Measurements from ENCODE around the gene PDIA4. TPM values are rescaled to one million over a fixed set of nuclear protein-coding genes. Genes with fewer than 3 reads are reported as not detected.
A peak's percentile ranks its signal among the peaks of the same experiment; 100 is the strongest.
"Not testable (repeated sequence)": the region's sequence is repeated elsewhere in the genome, so short reads cannot be mapped to it uniquely, and the experiment has no call there.

PDIA4 gene
- total and polyA plus RNA-seq, 2 donors (not counting 1 experiment from before 2014, with no cell fraction given), result 210 to 266 TPM

DNA sequence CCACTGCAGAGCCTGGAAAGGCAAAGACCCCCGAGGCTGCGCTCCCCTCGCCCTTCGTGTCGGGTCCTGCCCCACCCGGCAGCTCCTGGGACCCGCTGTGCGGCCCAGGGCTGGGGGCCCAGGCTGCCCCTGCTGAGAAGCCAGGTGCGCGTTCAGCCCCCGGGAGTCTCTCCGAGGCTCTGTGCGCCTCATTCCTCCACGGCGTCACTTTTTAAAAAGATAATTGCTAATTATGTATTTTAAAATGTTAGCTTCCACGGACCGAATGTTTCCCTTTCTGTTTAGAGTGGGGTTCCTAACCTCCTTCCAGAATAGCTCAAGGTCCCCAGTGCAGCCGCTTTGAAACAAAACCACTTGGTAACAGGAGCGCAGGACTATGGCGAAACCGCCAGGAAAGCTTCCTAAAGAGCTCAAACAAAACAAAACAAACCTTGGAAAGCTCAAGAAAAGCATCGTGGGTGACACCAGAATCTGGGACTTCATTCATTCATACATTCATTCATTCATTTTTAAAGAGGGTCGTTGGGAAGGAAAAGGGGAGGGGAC lies 45.6 kb downstream of the PDIA4 start:
- H3K9ac ChIP-seq (ENCODE audit: insufficient read depth, low read length), result no peak overlapping the region
- H3K27me3 ChIP-seq (ENCODE audit: control insufficient read depth, insufficient read depth, low read length), result no peaks in the 10 kb centered on the region
- no peaks in the 10 kb centered on the region for H4K20me1 ChIP-seq (ENCODE audit: control insufficient read depth, extremely low read depth, insufficient read depth, low read length)
- no peaks in the 10 kb centered on the region for H3K36me3 ChIP-seq (ENCODE audit: control insufficient read depth, insufficient read depth, low read length)
- H3K4me2 ChIP-seq (ENCODE audit: extremely low read depth, insufficient read depth, low read length), result peak overlapping the region; percentile 79
- no peaks in the 10 kb centered on the region for H3K4me1 ChIP-seq (ENCODE audit: control insufficient read depth, extremely low read depth, insufficient read depth, low read length)
- peak overlapping the region; percentile 63 to 80 (median 72) for H3K4me3 ChIP-seq (replicated peaks in 1 of 4; ENCODE audit: control extremely low read depth in 1 of 4, insufficient read depth in 1 of 4, low read depth in 3 of 4, low read length in 4 of 4)
- TF ChIP-seq, protein P1, sequence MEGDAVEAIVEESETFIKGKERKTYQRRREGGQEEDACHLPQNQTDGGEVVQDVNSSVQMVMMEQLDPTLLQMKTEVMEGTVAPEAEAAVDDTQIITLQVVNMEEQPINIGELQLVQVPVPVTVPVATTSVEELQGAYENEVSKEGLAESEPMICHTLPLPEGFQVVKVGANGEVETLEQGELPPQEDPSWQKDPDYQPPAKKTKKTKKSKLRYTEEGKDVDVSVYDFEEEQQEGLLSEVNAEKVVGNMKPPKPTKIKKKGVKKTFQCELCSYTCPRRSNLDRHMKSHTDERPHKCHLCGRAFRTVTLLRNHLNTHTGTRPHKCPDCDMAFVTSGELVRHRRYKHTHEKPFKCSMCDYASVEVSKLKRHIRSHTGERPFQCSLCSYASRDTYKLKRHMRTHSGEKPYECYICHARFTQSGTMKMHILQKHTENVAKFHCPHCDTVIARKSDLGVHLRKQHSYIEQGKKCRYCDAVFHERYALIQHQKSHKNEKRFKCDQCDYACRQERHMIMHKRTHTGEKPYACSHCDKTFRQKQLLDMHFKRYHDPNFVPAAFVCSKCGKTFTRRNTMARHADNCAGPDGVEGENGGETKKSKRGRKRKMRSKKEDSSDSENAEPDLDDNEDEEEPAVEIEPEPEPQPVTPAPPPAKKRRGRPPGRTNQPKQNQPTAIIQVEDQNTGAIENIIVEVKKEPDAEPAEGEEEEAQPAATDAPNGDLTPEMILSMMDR (conservative IDR thresholded peaks at IDR 0.05 in 1 of 2, IDR thresholded peaks at IDR 0.05 in 1 of 2; ENCODE audit: low read depth in 1 of 2, low read length in 2 of 2), result no peak
- TF ChIP-seq EZH2 (IDR thresholded peaks at IDR 0.05; ENCODE audit: low read length, missing control alignments), result no peak
- H3K9me3 ChIP-seq (ENCODE audit: control insufficient read depth, insufficient read depth, low read depth, low read length), result no peaks in the 10 kb centered on the region
- peak overlapping the region; percentile 68 for H2AFZ ChIP-seq (ENCODE audit: low read length)
- DNase-seq (ENCODE audit: low read depth in 2 of 2), result peak; percentile 36 to 63
- H3K27ac ChIP-seq (ENCODE audit: insufficient read depth, low read length), result no peak overlapping the region
- H3K79me2 ChIP-seq (ENCODE audit: control insufficient read depth, insufficient read depth, low read length), result no peaks in the 10 kb centered on the region

DNA sequence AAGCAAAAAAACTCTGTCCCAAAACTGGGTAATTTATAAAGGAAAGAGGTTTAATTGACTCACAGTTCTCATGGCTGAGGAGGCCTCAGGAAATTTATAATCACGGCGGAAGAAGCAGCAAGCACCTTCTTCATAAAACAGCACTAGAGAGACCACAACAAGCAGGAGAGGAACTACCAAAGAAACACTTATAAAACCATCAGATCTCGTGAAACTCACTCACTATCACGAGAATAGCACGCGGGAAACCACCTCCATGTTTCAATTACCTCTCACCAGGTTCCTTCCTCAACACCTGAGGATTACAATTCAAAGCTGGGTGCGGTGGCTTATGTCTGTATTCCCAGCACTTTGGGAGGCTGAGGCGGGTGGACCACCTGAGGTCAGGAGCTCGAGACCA lies 48.5 kb downstream of the PDIA4 start:
- Histone ChIP-seq H3K4me1 (ENCODE audit: control insufficient read depth, extremely low read depth, insufficient read depth, low read length) (no peaks in the 10 kb centered on the region), H3K9me3 (ENCODE audit: control insufficient read depth, insufficient read depth, low read depth, low read length) (no peaks in the 10 kb centered on the region), H3K79me2 (ENCODE audit: control insufficient read depth, insufficient read depth, low read length) (no peaks in the 10 kb centered on the region), H3K4me2 (ENCODE audit: extremely low read depth, insufficient read depth, low read length) (no peak overlapping the region), H3K4me3 (replicated peaks in 1 of 4; ENCODE audit: control extremely low read depth in 1 of 4, insufficient read depth in 1 of 4, low read depth in 3 of 4, low read length in 4 of 4) (no peak overlapping the region), H3K27me3 (ENCODE audit: control insufficient read depth, insufficient read depth, low read length) (no peaks in the 10 kb centered on the region), H2AFZ (ENCODE audit: low read length) (no peak overlapping the region), H3K36me3 (ENCODE audit: control insufficient read depth, insufficient read depth, low read length) (no peaks in the 10 kb centered on the region), H4K20me1 (ENCODE audit: control insufficient read depth, extremely low read depth, insufficient read depth, low read length) (no peaks in the 10 kb centered on the region), H3K9ac (ENCODE audit: insufficient read depth, low read length) (no peak overlapping the region), H3K27ac (ENCODE audit: insufficient read depth, low read length) (no peak overlapping the region)
- DNase-seq (ENCODE audit: low read depth in 2 of 2), result no peak
- TF ChIP-seq EZH2 (IDR thresholded peaks at IDR 0.05; ENCODE audit: low read length, missing control alignments), result no peak
- TF ChIP-seq, protein P1 (conservative IDR thresholded peaks at IDR 0.05 in 1 of 2, IDR thresholded peaks at IDR 0.05 in 1 of 2; ENCODE audit: low read depth in 1 of 2, low read length in 2 of 2), result no peak

DNA sequence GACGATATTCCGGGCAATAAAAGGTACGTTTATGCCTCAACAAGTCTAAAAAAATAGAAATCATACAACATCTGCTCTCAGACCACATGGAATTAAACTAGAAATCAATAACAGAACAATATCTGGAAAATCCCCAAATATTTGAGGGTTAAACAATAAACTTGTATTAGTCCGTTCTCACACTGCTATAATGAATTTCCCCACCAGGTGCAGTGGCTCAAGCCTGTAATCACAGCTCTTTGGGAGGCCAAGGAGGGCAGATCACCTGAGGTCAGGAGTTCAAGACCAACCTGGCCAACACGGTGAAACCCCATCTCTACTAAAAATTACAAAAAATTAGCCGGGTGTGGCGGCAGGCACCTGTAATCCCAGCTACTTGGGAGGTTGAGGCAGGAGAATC lies 49.2 kb downstream of the PDIA4 start:
- DNase-seq (ENCODE audit: low read depth in 2 of 2); H2AFZ ChIP-seq (ENCODE audit: low read length); H3K79me2 ChIP-seq (ENCODE audit: control insufficient read depth, insufficient read depth, low read length); H3K27me3 ChIP-seq (ENCODE audit: control insufficient read depth, insufficient read depth, low read length); H3K4me3 ChIP-seq (replicated peaks in 1 of 4; ENCODE audit: control extremely low read depth in 1 of 4, insufficient read depth in 1 of 4, low read depth in 3 of 4, low read length in 4 of 4); H3K36me3 ChIP-seq (ENCODE audit: control insufficient read depth, insufficient read depth, low read length); H3K27ac ChIP-seq (ENCODE audit: insufficient read depth, low read length); H3K9me3 ChIP-seq (ENCODE audit: control insufficient read depth, insufficient read depth, low read depth, low read length); H3K4me1 ChIP-seq (ENCODE audit: control insufficient read depth, extremely low read depth, insufficient read depth, low read length); H3K9ac ChIP-seq (ENCODE audit: insufficient read depth, low read length); H4K20me1 ChIP-seq (ENCODE audit: control insufficient read depth, extremely low read depth, insufficient read depth, low read length); H3K4me2 ChIP-seq (ENCODE audit: extremely low read depth, insufficient read depth, low read length): not testable (repeated sequence)

Data from fibroblast of lung (primary cell).